Daoy (cell line): ENCODE data around the gene CSF2. TPM values are rescaled to one million over a fixed set of nuclear protein-coding genes. Genes with fewer than 3 reads are reported as not detected.
"Not testable (repeated sequence)": the region's sequence is repeated elsewhere in the genome, so short reads cannot be mapped to it uniquely, and the experiment has no call there.

Source experiments
- DNase-seq: peaks from one replicate; pipeline ENCODE4 v3.0.0-alpha.2; 2015; ENCODE audit warnings: low read depth
- total RNA-seq: library from RNA; depleted of rRNA; stranded (reverse); fragments of >200 nt; shearing (Covaris generic); gene quantifications from 2 replicates; pipeline ENCODE4 v1.2.3, GENCODE V29; 2014

Gene CSF2
- total RNA-seq, 1 experiment from 2014 or later, result 25.3 TPM

DNA sequence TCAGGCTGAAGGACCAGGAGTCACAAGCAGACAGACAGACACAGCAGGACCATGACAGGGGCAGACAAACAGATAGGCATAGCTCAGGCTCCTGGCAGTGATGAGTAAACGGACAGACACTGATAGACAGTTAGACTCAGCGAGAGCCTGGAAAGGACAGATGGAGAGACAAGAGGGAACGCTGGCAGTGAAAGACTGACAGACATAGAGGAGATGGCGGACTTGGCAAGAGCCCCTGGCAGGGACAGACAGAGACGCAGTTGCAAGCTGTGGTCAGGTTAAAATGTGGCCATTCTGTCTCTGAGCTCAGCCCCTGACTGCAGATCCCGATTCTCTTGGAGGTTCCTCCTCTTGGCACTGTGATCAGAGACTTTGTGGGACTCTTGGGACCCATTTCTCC is 13.6 kb downstream of the CSF2 start:
- no peak for DNase-seq

- no peak for DNase-seq
These were observed 14.1 kb downstream of the CSF2 start for GRCh38 chr5:132087661-132088060.

GRCh38 chr5:132089363-132089762 is 15.8 kb downstream of the CSF2 start:
- no peak for DNase-seq

DNA sequence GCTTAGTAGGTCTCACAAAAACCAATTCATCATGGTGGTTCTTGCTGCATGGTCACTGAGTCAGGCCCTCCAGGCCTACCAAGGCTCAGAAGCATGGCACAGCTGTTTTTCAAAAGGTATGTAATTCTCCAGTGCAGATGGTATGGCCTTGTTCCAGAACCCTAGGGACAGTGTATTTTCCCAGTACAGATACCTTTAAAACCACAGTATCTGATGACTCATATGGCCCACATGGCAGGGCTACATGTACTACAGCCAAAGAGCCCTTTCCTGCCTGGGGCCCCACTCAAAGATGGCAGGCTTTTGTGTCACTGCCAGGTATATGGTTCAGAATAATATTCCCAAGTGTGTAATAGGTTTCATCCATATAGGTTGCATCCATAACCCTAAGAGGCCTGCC is 16.5 kb downstream of the CSF2 start:
- DNase-seq, result peak; percentile 95

DNA sequence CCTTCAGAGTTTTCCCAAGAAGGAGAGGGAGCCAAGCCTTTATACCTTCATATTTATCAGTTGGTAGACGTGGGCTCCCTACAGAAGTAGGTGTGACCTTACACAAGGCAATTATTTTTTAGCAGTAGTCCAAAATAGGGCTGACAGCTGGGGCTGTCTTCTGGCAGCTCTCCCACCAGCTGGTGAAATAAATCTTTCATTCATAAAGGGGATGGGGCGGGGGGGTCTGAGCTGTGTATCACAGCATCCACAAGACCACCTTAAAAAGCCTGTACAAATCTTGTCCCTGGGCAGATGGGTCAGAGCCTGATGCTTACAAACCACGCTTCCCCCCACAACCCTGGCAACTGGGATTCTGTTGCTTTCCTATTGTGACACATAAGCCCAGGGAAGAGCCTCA is 19.7 kb downstream of the CSF2 start:
- DNase-seq, result no peak

GRCh38 chr5:132094393-132095076 is 20.9 kb downstream of the CSF2 start:
- peak; percentile 95 for DNase-seq

DNA sequence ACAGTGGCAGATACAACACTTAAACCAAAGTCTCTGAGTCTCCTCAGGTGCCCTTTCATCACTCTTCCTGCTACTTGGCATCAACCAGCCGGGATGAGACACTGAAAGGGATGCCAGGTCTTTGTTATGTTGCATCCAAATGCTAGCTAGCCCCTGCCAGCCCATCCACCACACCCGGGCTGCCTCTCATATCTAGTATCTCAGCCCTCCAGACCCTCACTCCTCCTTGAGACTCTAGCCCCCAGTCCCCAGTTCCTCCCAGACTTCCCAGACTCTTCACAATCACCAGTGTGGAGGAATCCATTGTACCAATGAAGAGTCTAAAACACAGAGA is 21.5 kb downstream of the CSF2 start:
- no peak for DNase-seq

GRCh38 chr5:132095424-132095972 is 21.9 kb downstream of the CSF2 start:
- peak; percentile 51 for DNase-seq

- no peak for DNase-seq
These were observed 23.3 kb downstream of the CSF2 start for GRCh38 chr5:132096904-132097303.

GRCh38 chr5:132098151-132098594 is 24.6 kb downstream of the CSF2 start:
- DNase-seq, result peak; percentile 30

GRCh38 chr5:132098621-132099020 is 25.0 kb downstream of the CSF2 start:
- DNase-seq, result no peak

GRCh38 chr5:132099076-132099748 is 25.6 kb downstream of the CSF2 start:
- DNase-seq, result no peak

DNA sequence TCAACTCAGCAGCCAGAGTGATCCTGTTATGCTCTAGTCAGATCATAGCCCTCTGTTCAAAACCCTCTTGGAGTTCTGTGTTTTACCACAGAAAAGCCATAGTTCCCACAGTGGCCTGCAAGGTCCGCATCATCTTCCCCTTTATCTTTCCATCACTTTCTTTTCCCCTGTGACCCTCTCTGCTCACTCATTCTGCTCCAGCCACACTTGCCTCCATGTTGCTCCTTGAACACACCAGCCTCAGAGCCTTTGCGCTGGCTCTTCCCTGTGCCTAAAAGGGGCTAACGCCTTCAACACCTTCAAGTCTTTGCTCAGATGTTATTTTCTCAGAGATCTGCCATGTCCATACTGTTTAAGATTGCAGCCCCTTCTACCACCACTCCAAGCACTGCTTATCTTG is 26.3 kb downstream of the CSF2 start:
- DNase-seq, result no peak

DNA sequence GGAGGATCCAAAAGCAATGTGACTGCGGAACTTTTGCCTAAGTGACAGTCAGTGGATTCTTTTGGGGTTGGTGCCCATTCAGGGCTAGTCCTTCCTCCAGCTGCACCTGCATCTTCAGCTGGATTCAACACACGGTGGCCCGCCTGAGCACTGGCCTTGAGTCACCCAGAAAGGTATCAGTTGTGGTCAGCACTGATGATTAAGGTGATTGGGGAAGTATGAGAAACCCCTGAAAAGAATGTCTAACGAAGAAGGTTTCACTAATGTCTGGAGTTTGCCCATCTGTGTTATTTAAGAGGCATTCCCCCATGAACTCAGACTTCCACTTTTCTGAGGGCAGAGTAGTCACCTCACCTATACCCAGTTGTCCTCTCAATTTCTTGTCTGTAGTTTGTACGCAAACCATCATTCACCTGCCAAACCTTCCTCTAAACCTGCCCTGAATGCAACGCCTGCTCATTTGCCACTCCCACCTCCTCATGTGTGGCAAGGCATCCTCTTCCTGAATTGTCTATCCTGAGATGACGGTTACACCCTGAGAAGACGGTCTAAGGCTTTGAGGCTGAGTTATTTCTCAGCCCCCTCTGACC is 27.2 kb downstream of the CSF2 start:
- no peak for DNase-seq

GRCh38 chr5:132101385-132101880 is 27.8 kb downstream of the CSF2 start:
- no peak for DNase-seq

- peak; percentile 68 for DNase-seq
These were observed 28.6 kb downstream of the CSF2 start for GRCh38 chr5:132102101-132102701.

DNA sequence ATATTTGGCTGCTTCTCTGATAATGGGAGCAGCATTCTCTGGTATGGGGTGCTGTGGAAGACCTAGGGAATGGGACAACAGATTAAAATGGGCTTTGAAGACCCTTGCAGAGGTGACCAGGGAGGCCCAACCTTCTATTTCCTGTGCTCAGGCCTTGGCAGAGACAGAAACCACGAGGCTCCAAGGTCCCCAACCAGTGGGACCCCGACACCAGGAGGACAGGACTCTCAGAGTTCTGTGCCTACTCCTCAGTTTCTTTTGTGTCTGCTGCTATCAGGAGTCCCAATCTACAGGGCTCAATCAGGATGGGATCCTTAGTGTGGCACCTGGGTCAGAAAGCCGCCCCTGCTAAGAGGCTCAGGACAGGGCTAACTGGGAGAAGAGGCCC is 29.3 kb downstream of the CSF2 start:
- DNase-seq, result no peak

GRCh38 chr5:132103332-132103951 is 29.9 kb downstream of the CSF2 start:
- DNase-seq, result peak; percentile 96

- peak; percentile 49 for DNase-seq
These were observed 30.4 kb downstream of the CSF2 start for GRCh38 chr5:132103969-132104391.

- DNase-seq, result peak; percentile 47
These were observed 31.0 kb downstream of the CSF2 start for GRCh38 chr5:132104556-132104955.

DNA sequence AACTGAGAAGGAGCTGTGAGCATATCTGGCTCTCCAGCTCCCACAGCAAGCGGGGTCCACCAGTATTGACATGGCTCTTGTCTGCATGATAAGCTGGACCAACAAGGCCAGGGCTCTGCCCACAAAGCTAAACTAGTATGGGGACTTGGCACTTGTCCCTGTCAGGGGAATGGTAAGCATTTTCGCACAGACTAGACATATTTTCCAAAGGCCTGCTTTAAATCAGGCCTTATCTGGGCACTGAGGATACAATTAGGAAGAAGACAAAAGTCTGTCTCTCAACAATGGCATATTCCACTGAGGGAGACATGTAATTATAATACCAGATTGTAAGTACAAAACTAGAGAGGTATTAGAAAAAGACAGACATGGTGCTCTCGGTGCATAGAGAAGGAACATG is 32.1 kb downstream of the CSF2 start:
- no peak for DNase-seq

GRCh38 chr5:132108495-132108894 is 34.9 kb downstream of the CSF2 start:
- not testable (repeated sequence) for DNase-seq
